A673 (cell line): Measurements from ENCODE around the gene UNC13C. TPM values are rescaled to one million over a fixed set of nuclear protein-coding genes. Genes with fewer than 3 reads are reported as not detected.

ENCODE experiments used
- BruUV-seq: library from RNA; stranded (reverse); fragments of 400-500 nt; replicated peaks from 2 replicates; lab custom pipeline; 2021; lab: Mats Ljungman, UMichigan
- CTCF ChIA-PET: fragments of 300-600 bp; sonication (Branson Sonifier 250); formaldehyde crosslinking; loops from one replicate; lab custom pipeline; 2022; ENCODE audit warnings: antibody characterized with exemption; lab: Charles Lee
- POLR2A ChIA-PET: fragments of 300-600 bp; sonication (Branson Sonifier 250); formaldehyde crosslinking; loops from one replicate; lab custom pipeline; 2022; ENCODE audit warnings: antibody characterized with exemption; ENCODE audit not compliant: low non-redundant PET; lab: Charles Lee
- DNase-seq: peaks from one replicate; pipeline ENCODE4 v3.0.0-alpha.2; 2015; ENCODE audit warnings: low spot score
- H3K27ac ChIP-seq: fragments of 200-600 bp; sonication (generic); 2 replicates; pipeline ENCODE4 v1.5.1; 2016; ENCODE audit warnings: mixed run types, low read depth, mild to moderate bottlenecking, mixed read lengths, antibody characterized with exemption, low read length; ENCODE audit not compliant: poor library complexity, severe bottlenecking
- H3K27me3 ChIP-seq: fragments of 200-600 bp; sonication (generic); replicated peaks from 2 replicates; pipeline ENCODE4 v1.6.1; 2017; ENCODE audit warnings: mixed run types, low read depth, mild to moderate bottlenecking, mixed read lengths, antibody characterized with exemption, low read length; ENCODE audit not compliant: insufficient read depth, poor library complexity
- H3K36me3 ChIP-seq: fragments of 200-600 bp; sonication (generic); 2 replicates; pipeline ENCODE4 v1.6.1; 2016; ENCODE audit warnings: mixed run types, mild to moderate bottlenecking, mixed read lengths, antibody characterized with exemption, low read length; ENCODE audit not compliant: insufficient read depth, poor library complexity, severe bottlenecking
- H3K4me1 ChIP-seq: fragments of 200-600 bp; sonication (generic); 2 replicates; pipeline ENCODE4 v1.6.1; 2017; ENCODE audit warnings: mixed run types, mild to moderate bottlenecking, mixed read lengths, antibody characterized with exemption, low read length; ENCODE audit not compliant: insufficient read depth, poor library complexity, severe bottlenecking
- H3K4me3 ChIP-seq: fragments of 200-600 bp; sonication (generic); 2 replicates; pipeline ENCODE4 v1.5.1; 2016; ENCODE audit warnings: low read depth, mixed run types, mild to moderate bottlenecking, mixed read lengths, low read length; ENCODE audit not compliant: poor library complexity, severe bottlenecking
- H3K9me3 ChIP-seq: fragments of 200-600 bp; sonication (generic); 2 replicates; pipeline ENCODE4 v1.6.1; 2016; ENCODE audit warnings: mixed run types, low read depth, mild to moderate bottlenecking, mixed read lengths, antibody characterized with exemption, low read length; ENCODE audit not compliant: poor library complexity, severe bottlenecking
- CTCF ChIP-seq: fragments of 300-800, 200-600 bp; sonication (generic); conservative IDR thresholded peaks from 2 replicates; pipeline ENCODE4 v1.5.1; 2017; ENCODE audit warnings: low read depth, mild to moderate bottlenecking, antibody characterized with exemption, low read length, moderate library complexity, mixed read lengths
- EZH2 ChIP-seq: fragments of 200-600 bp; sonication (generic); IDR thresholded peaks from 2 replicates; pipeline ENCODE4 v1.6.1; 2017; ENCODE audit warnings: borderline replicate concordance, low read depth, mild to moderate bottlenecking, mixed read lengths, antibody characterized with exemption, low read length; ENCODE audit not compliant: poor library complexity, severe bottlenecking
- intact Hi-C: fragments of 100-400 bp; cut with micrococcal nuclease; formaldehyde crosslinking; loops from one replicate; pipeline ENCODE4 v1.10.0; 2022; ENCODE audit not compliant: unreplicated experiment
- total RNA-seq: library from RNA; stranded (reverse); gene quantifications from 2 replicates; pipeline ENCODE4 v1.2.3, GENCODE V29; 2021

Gene UNC13C
- total RNA-seq, 1 experiment from 2014 or later = not detected

GRCh38 chr15:54083991-54084390 is 105.8 kb downstream of the UNC13C start:
- Histone ChIP-seq H3K9me3 (no peaks in the 10 kb centered on the region), H3K4me3 (no peak overlapping the region), H3K36me3 (no peaks in the 10 kb centered on the region), H3K27ac (no peak overlapping the region), H3K27me3 (no peaks in the 10 kb centered on the region), H3K4me1 (no peaks in the 10 kb centered on the region)
- TF ChIP-seq CTCF = no peak
- TF ChIP-seq EZH2 = no peak
- ChIA-PET CTCF (no interaction called here), POLR2A (no interaction called here)
- no peak for DNase-seq
- BruUV-seq = no TSS peak
- intact Hi-C loops = loop anchor here (10.0 kb wide), 2 partner anchors 1021 to 1081 kb away; no protein-coding TSS in a partner anchor

GRCh38 chr15:54088837-54089236 is 110.6 kb downstream of the UNC13C start:
- no peak for DNase-seq
- Histone ChIP-seq H3K27me3 (no peaks in the 10 kb centered on the region), H3K27ac (no peak overlapping the region), H3K4me3 (no peak overlapping the region), H3K4me1 (no peaks in the 10 kb centered on the region), H3K36me3 (no peaks in the 10 kb centered on the region), H3K9me3 (no peaks in the 10 kb centered on the region)
- intact Hi-C loops = loop anchor here (10.0 kb wide), 2 partner anchors 1016 to 1076 kb away; no protein-coding TSS in a partner anchor
- CTCF ChIA-PET = no interaction called here
- no TSS peak for BruUV-seq
- POLR2A ChIA-PET = no interaction called here
- TF ChIP-seq EZH2 (no peak), CTCF (no peak)

GRCh38 chr15:54089776-54090175 is 111.5 kb downstream of the UNC13C start:
- no peaks in the 10 kb centered on the region for H3K36me3 ChIP-seq
- TF ChIP-seq EZH2 (no peak), CTCF (no peak)
- ChIA-PET CTCF (no interaction called here), POLR2A (no interaction called here)
- no peak overlapping the region for H3K27ac ChIP-seq
- H3K4me3 ChIP-seq = no peak overlapping the region
- no peaks in the 10 kb centered on the region for H3K4me1 ChIP-seq
- H3K27me3 ChIP-seq = no peaks in the 10 kb centered on the region
- BruUV-seq = no TSS peak
- intact Hi-C loops = loop anchor here (10.0 kb wide), 2 partner anchors 1015 to 1075 kb away; no protein-coding TSS in a partner anchor
- H3K9me3 ChIP-seq = no peaks in the 10 kb centered on the region
- DNase-seq = no peak
